ENCODE measurements around the gene C13orf46. TPM values are rescaled to one million over a fixed set of nuclear protein-coding genes. Genes with fewer than 3 reads are reported as not detected.

Gene C13orf46
- polyA plus RNA-seq, 1 donor (not counting 4 experiments of a cell fraction or from before 2014, with no cell fraction given), result not detected

DNA sequence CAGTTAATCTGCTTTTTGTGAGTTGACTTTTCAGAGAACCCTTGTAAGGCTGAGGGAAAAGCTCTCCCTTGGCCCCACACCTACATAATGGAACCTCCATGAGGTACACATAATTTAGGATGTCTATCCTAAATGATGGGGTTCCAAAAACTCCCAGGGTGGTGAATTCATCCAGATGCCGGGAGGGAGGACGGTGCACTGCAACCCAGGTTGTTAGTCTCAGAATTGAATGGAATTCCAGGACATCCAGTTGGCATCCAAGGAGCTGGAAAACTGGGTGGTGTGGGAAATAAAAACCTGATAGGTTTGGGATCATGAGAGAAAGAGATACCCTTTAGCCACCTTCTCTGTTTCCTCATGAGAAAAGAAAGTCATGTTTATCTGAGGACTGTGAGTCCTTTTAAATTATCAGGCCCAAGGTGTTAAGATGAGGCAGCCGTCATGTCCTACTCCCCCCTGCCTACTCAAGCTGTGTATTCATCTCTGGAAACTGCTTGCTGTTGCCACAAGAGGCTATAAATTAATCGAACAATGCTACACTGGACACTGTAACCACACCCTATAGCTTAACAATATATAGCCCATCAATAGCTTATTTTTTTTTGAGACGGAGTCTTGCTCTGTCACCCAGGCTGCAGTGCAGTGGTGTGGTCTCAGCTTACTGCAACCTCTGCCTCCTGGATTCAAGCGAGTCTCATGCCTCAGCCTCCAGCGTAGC lies 49.5 kb downstream of the C13orf46 start:
- Histone ChIP-seq H3K4me2 (ENCODE audit: control insufficient read depth, extremely low read depth, insufficient read depth, low read depth, low read length) (no peak overlapping the region), H3K4me3 (ENCODE audit: control insufficient read depth in 2 of 3, extremely low read depth in 1 of 3, insufficient read depth in 2 of 3, low read depth in 1 of 3, low read length in 3 of 3) (no peak overlapping the region), H3K9ac (ENCODE audit: control insufficient read depth, extremely low read depth, insufficient read depth, low read length) (no peak overlapping the region), H3K27ac (ENCODE audit: control insufficient read depth, insufficient read depth, low read length) (no peak overlapping the region), H3K79me2 (ENCODE audit: control insufficient read depth, insufficient read depth, low read length) (no peaks in the 10 kb centered on the region), H3K9me3 (ENCODE audit: control insufficient read depth, low read depth, low read length) (peaks cover 8% of the 10 kb centered on the region), H3K27me3 (ENCODE audit: control insufficient read depth, extremely low read depth, insufficient read depth, low read length) (peaks cover 8% of the 10 kb centered on the region), H3K36me3 (ENCODE audit: control insufficient read depth in 2 of 2, extremely low read depth in 1 of 2, insufficient read depth in 2 of 2, low read length in 2 of 2) (no peaks in the 10 kb centered on the region), H3K4me1 (ENCODE audit: control insufficient read depth, extremely low read depth, insufficient read depth, low read length) (peaks cover 17% of the 10 kb centered on the region), H2AFZ (ENCODE audit: control insufficient read depth, low read length) (no peak overlapping the region), H3K9me1 (ENCODE audit: control insufficient read depth, extremely low read depth, insufficient read depth, low read length) (no peaks in the 10 kb centered on the region), H4K20me1 (ENCODE audit: control insufficient read depth, extremely low read depth, insufficient read depth, low read length) (no peaks in the 10 kb centered on the region)
- dilution Hi-C loops (cut with MboI; ENCODE audit: extremely low pct_ligation_motif_present, low sequenced_read_pairs), result no loop called here
- DNase-seq (ENCODE audit: low read depth, low spot score) (no peak), FAIRE-seq (no peak)
- TF ChIP-seq, protein P1, sequence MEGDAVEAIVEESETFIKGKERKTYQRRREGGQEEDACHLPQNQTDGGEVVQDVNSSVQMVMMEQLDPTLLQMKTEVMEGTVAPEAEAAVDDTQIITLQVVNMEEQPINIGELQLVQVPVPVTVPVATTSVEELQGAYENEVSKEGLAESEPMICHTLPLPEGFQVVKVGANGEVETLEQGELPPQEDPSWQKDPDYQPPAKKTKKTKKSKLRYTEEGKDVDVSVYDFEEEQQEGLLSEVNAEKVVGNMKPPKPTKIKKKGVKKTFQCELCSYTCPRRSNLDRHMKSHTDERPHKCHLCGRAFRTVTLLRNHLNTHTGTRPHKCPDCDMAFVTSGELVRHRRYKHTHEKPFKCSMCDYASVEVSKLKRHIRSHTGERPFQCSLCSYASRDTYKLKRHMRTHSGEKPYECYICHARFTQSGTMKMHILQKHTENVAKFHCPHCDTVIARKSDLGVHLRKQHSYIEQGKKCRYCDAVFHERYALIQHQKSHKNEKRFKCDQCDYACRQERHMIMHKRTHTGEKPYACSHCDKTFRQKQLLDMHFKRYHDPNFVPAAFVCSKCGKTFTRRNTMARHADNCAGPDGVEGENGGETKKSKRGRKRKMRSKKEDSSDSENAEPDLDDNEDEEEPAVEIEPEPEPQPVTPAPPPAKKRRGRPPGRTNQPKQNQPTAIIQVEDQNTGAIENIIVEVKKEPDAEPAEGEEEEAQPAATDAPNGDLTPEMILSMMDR (optimal IDR thresholded peaks at IDR 0.05 in 1 of 3, IDR thresholded peaks at IDR 0.05 in 1 of 3, conservative IDR thresholded peaks at IDR 0.05 in 1 of 3; ENCODE audit: extremely low read depth in 1 of 3, insufficient read depth in 2 of 3, low read length in 3 of 3), result no peak
- TF ChIP-seq EZH2 (IDR thresholded peaks at IDR 0.05; ENCODE audit: low read length), result no peak

DNA sequence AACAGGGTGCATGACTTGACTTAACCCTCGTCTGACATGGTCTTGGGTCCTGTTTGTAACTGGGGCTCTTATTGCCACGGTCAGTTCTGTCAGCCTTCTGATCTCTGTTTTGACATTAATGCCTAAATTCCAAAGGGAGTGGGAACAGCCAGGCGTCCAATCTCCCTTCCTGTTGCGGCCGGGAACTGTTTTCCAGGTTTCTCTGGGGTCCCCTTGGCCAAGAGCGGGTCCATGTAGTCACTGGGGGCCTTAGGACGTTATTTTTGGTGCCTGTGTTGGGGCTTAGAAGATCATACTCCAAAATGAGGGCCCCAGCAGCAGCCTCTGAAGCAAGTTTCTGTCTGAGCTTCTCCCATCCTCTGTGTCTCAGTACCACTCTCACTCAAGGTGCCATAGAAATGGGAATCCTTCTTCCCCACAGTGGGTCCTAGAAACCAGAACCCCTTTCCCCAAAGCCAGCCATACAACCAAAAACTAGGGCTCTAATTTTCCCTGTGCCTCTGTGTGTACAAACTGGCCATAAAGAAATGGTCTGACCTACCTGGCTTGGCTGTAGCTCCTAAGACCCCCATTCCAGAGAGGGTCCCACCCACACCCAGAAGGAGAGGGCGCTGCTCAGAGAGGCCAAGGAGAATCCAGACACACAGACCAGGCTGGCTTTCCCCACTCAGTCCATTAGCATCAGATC lies 50.4 kb downstream of the C13orf46 start:
- H3K36me3 ChIP-seq (ENCODE audit: control insufficient read depth in 2 of 2, extremely low read depth in 1 of 2, insufficient read depth in 2 of 2, low read length in 2 of 2), result no peaks in the 10 kb centered on the region

More for the DNA sequence above, 50.4 kb downstream of the C13orf46 start:
- no peak overlapping the region for H3K27ac ChIP-seq (ENCODE audit: control insufficient read depth, insufficient read depth, low read length)
- FAIRE-seq (no peak), DNase-seq (ENCODE audit: low read depth, low spot score) (no peak)
- H4K20me1 ChIP-seq (ENCODE audit: control insufficient read depth, extremely low read depth, insufficient read depth, low read length), result no peaks in the 10 kb centered on the region
- peaks cover 14% of the 10 kb centered on the region for H3K4me1 ChIP-seq (ENCODE audit: control insufficient read depth, extremely low read depth, insufficient read depth, low read length)
- no peak overlapping the region for H3K4me3 ChIP-seq (ENCODE audit: control insufficient read depth in 2 of 3, extremely low read depth in 1 of 3, insufficient read depth in 2 of 3, low read depth in 1 of 3, low read length in 3 of 3)
- no peaks in the 10 kb centered on the region for H3K79me2 ChIP-seq (ENCODE audit: control insufficient read depth, insufficient read depth, low read length)
- peaks cover 7% of the 10 kb centered on the region for H3K27me3 ChIP-seq (ENCODE audit: control insufficient read depth, extremely low read depth, insufficient read depth, low read length)
- H3K9ac ChIP-seq (ENCODE audit: control insufficient read depth, extremely low read depth, insufficient read depth, low read length), result no peak overlapping the region
- TF ChIP-seq EZH2 (IDR thresholded peaks at IDR 0.05; ENCODE audit: low read length), result no peak
- peaks cover 8% of the 10 kb centered on the region for H3K9me3 ChIP-seq (ENCODE audit: control insufficient read depth, low read depth, low read length)
- no peak overlapping the region for H3K4me2 ChIP-seq (ENCODE audit: control insufficient read depth, extremely low read depth, insufficient read depth, low read depth, low read length)
- H3K9me1 ChIP-seq (ENCODE audit: control insufficient read depth, extremely low read depth, insufficient read depth, low read length), result no peaks in the 10 kb centered on the region
- H2AFZ ChIP-seq (ENCODE audit: control insufficient read depth, low read length), result no peak overlapping the region
- dilution Hi-C loops (cut with MboI; ENCODE audit: extremely low pct_ligation_motif_present, low sequenced_read_pairs), result no loop called here
